Hepatocyte (in vitro differentiated cells): Measurements from ENCODE around the gene TRIM17. TPM values are rescaled to one million over a fixed set of nuclear protein-coding genes. Genes with fewer than 3 reads are reported as not detected.

Experiments used
- DNase-seq: peaks from one replicate; pipeline ENCODE4 v3.0.0-alpha.2; 2016; ENCODE audit warnings: low spot score
- H2AFZ ChIP-seq: fragments of 200-600 bp; sonication (generic); 2 replicates; pipeline ENCODE4 v1.6.0; 2016; ENCODE audit warnings: antibody characterized with exemption, mild to moderate bottlenecking
- H3K27ac ChIP-seq: fragments of 200-600 bp; sonication (generic); 2 replicates; pipeline ENCODE4 v1.5.1; 2016; ENCODE audit warnings: mild to moderate bottlenecking
- H3K27me3 ChIP-seq: fragments of 200-600 bp; sonication (generic); 2 replicates; pipeline ENCODE4 v1.6.1; 2016
- H3K36me3 ChIP-seq: fragments of 200-600 bp; sonication (generic); replicated peaks from 2 replicates; pipeline ENCODE4 v1.5.1; 2016; ENCODE audit warnings: low read depth; ENCODE audit not compliant: insufficient read depth
- H3K4me1 ChIP-seq: fragments of 200-600 bp; sonication (generic); 2 replicates; pipeline ENCODE4 v1.5.1; 2016; ENCODE audit warnings: mild to moderate bottlenecking, moderate library complexity; ENCODE audit not compliant: insufficient read depth
- H3K4me2 ChIP-seq: fragments of 200-600 bp; sonication (generic); 2 replicates; pipeline ENCODE4 v1.6.0; 2016
- H3K4me3 ChIP-seq: fragments of 200-600 bp; sonication (generic); 2 replicates; pipeline ENCODE4 v1.5.1; 2016; ENCODE audit warnings: mild to moderate bottlenecking
- H3K79me2 ChIP-seq: fragments of 200-600 bp; sonication (generic); 2 replicates; pipeline ENCODE4 v1.6.0; 2017; ENCODE audit warnings: mild to moderate bottlenecking
- H3K9me2 ChIP-seq: fragments of 200-600 bp; sonication (generic); replicated peaks from 2 replicates; pipeline ENCODE4 v1.6.0; 2017; ENCODE audit warnings: mild to moderate bottlenecking; ENCODE audit not compliant: insufficient read depth
- H3K9me3 ChIP-seq: fragments of 200-600 bp; sonication (generic); 2 replicates; pipeline ENCODE4 v1.5.1; 2016; ENCODE audit warnings: low read depth, mild to moderate bottlenecking
- H4K20me1 ChIP-seq: fragments of 200-600 bp; sonication (generic); 2 replicates; pipeline ENCODE4 v1.6.0; 2016; ENCODE audit warnings: mild to moderate bottlenecking; ENCODE audit not compliant: insufficient read depth, poor library complexity, severe bottlenecking
- CTCF ChIP-seq: fragments of 200-600 bp; sonication (generic); IDR thresholded peaks from 2 replicates; pipeline ENCODE4 v1.5.1; 2016; ENCODE audit warnings: antibody characterized with exemption, mild to moderate bottlenecking; ENCODE audit not compliant: poor library complexity
- EZH2 ChIP-seq: fragments of 200-600 bp; sonication (generic); IDR thresholded peaks from 2 replicates; pipeline ENCODE4 v1.6.1; 2016; ENCODE audit warnings: antibody characterized with exemption, mild to moderate bottlenecking, borderline replicate concordance
- EZH2phosphoT487 ChIP-seq: fragments of 200-600 bp; sonication (generic); IDR thresholded peaks from one replicate; pipeline ENCODE4 v1.6.1; 2018; ENCODE audit warnings: antibody characterized with exemption, mild to moderate bottlenecking, low read depth, moderate library complexity; ENCODE audit not compliant: unreplicated experiment, severe bottlenecking
- WGBS: methylation state at CpG from one replicate; pipeline ENCODE4 v1.1.6; 2016; ENCODE audit warnings: low lambda C conversion rate; ENCODE audit errors: missing lambda C conversion rate; 5-methylcytosine and 5-hydroxymethylcytosine counted together
- polyA plus RNA-seq: library from polyadenylated mRNA; unstranded; fragments of >200 nt; fragmentation: Nextera tagmentation; extraction: Ambion mirVana; gene quantifications from 2 replicates; pipeline ENCODE4 v1.2.1, GENCODE V29; 2016
- total RNA-seq: library from RNA; depleted of rRNA; stranded (reverse); fragments of >200 nt; gene quantifications from 2 replicates; pipeline ENCODE4 v1.2.3, GENCODE V29; 2014

TRIM17 gene
- total and polyA plus RNA-seq, 2 experiments from 2014 or later, result 2.4 to 7.3 TPM

GRCh38 chr1:228394571-228395394 is 21.9 kb downstream of the TRIM17 start:
- Histone ChIP-seq H3K4me1 (no peaks in the 10 kb centered on the region), H3K36me3 (no peaks in the 10 kb centered on the region), H3K4me2 (no peak overlapping the region), H4K20me1 (peaks cover 3% of the 10 kb centered on the region), H3K9me2 (no peaks in the 10 kb centered on the region), H3K79me2 (no peaks in the 10 kb centered on the region), H3K27ac (no peak overlapping the region), H3K27me3 (no peaks in the 10 kb centered on the region), H3K9me3 (no peaks in the 10 kb centered on the region), H2AFZ (no peak overlapping the region), H3K4me3 (no peak overlapping the region)
- WGBS, result 97% methylated on average over 37 of the region's 38 CpGs
- no peak for DNase-seq
- TF ChIP-seq EZH2 (no peak), CTCF (no peak), EZH2phosphoT487 (no peak)

GRCh38 chr1:228393811-228394570 is 22.7 kb downstream of the TRIM17 start:
- H3K27me3 ChIP-seq, result no peaks in the 10 kb centered on the region
- H3K27ac ChIP-seq, result no peak overlapping the region
- no peaks in the 10 kb centered on the region for H3K36me3 ChIP-seq
- H3K79me2 ChIP-seq, result no peaks in the 10 kb centered on the region
- WGBS, result 95% methylated on average over 9 of the region's 9 CpGs
- H3K4me1 ChIP-seq, result no peaks in the 10 kb centered on the region
- no peak overlapping the region for H3K4me2 ChIP-seq
- H3K9me3 ChIP-seq, result no peaks in the 10 kb centered on the region
- no peaks in the 10 kb centered on the region for H3K9me2 ChIP-seq
- no peak overlapping the region for H3K4me3 ChIP-seq
- DNase-seq, result no peak
- no peak overlapping the region for H2AFZ ChIP-seq
- TF ChIP-seq EZH2 (no peak), CTCF (no peak), EZH2phosphoT487 (no peak)
- no peaks in the 10 kb centered on the region for H4K20me1 ChIP-seq

- TF ChIP-seq CTCF, result peak; percentile 29
- TF ChIP-seq EZH2phosphoT487, result no peak
- no peak for TF ChIP-seq EZH2
- H3K9me3 ChIP-seq, result no peaks in the 10 kb centered on the region
- WGBS, result 76% methylated on average over 8 of the region's 8 CpGs
- no peaks in the 10 kb centered on the region for H3K27me3 ChIP-seq
- DNase-seq, result no peak
- no peak overlapping the region for H3K4me3 ChIP-seq
- no peak overlapping the region for H3K4me2 ChIP-seq
- no peaks in the 10 kb centered on the region for H4K20me1 ChIP-seq
- H3K4me1 ChIP-seq, result no peaks in the 10 kb centered on the region
- H2AFZ ChIP-seq, result no peak overlapping the region
- H3K36me3 ChIP-seq, result no peaks in the 10 kb centered on the region
- H3K79me2 ChIP-seq, result no peaks in the 10 kb centered on the region
- H3K27ac ChIP-seq, result no peak overlapping the region
- H3K9me2 ChIP-seq, result no peaks in the 10 kb centered on the region
These were observed 23.4 kb downstream of the TRIM17 start for GRCh38 chr1:228393268-228393701.
